ENCODE results near the gene ZFP30. TPM values are rescaled to one million over a fixed set of nuclear protein-coding genes. Genes with fewer than 3 reads are reported as not detected.
A peak's percentile ranks its signal among the peaks of the same experiment; 100 is the strongest.

The ZFP30 gene
- total and polyA plus RNA-seq, 2 of the 13 experiments (the other 11 are each of a cell fraction or from before 2014, with no cell fraction given), result 3.4 to 19.2 TPM

GRCh38 chr19:37691881-37692504 lies 36.7 kb upstream of the ZFP30 start (continued):
- TF ChIP-seq ZNF318 (CRISPR knock-in tag; IDR thresholded peaks at IDR 0.05), result no peak
- TF ChIP-seq DNMT1 (CRISPR knock-in tag; IDR thresholded peaks at IDR 0.05), result no peak
- TF ChIP-seq KDM3A (CRISPR knock-in tag; IDR thresholded peaks at IDR 0.05; ENCODE audit: low read depth), result peak; percentile 87; the same call in 1 of the 2 replicates
- TF ChIP-seq GABPB1 (CRISPR knock-in tag; IDR thresholded peaks at IDR 0.05), result peak; percentile 90
- TF ChIP-seq EZH2 (conservative IDR thresholded peaks at IDR 0.05; ENCODE audit: low read depth, low read length), result no peak
- no peak; the same call in 1 of the 2 replicates for TF ChIP-seq CBFB (CRISPR knock-in tag; IDR thresholded peaks at IDR 0.05)
- TF ChIP-seq PBX3 (CRISPR knock-in tag; IDR thresholded peaks at IDR 0.05; ENCODE audit: borderline replicate concordance), result no peak
- TF ChIP-seq MAX (IDR thresholded peaks at IDR 0.05), result peak; percentile 59
- TF ChIP-seq ZNF292 (CRISPR knock-in tag; IDR thresholded peaks at IDR 0.05; ENCODE audit: borderline replicate concordance, low read depth), result peak; percentile 97; the same call in 1 of the 2 replicates
- TF ChIP-seq ZNF225 (CRISPR knock-in tag; IDR thresholded peaks at IDR 0.05), result peak; percentile 82
- no peak for TF ChIP-seq HMGA1 (CRISPR knock-in tag; conservative IDR thresholded peaks at IDR 0.05)
- no peak; the same call in 1 of the 2 replicates for TF ChIP-seq ZNF749 (CRISPR knock-in tag; IDR thresholded peaks at IDR 0.05; ENCODE audit: borderline replicate concordance)
- no peak for TF ChIP-seq ARID2 (CRISPR knock-in tag; IDR thresholded peaks at IDR 0.05; ENCODE audit: borderline replicate concordance)
- TF ChIP-seq BRCA1 (CRISPR knock-in tag; IDR thresholded peaks at IDR 0.05), result no peak
- TF ChIP-seq U2AF1 (optimal IDR thresholded peaks at IDR 0.05; ENCODE audit: low read depth, low read length), result no peak
- TF ChIP-seq NFIB (CRISPR knock-in tag; IDR thresholded peaks at IDR 0.05; ENCODE audit: borderline replicate concordance), result no peak
- no peak for TF ChIP-seq GTF2F1 (IDR thresholded peaks at IDR 0.05; ENCODE audit: low read length)
- TF ChIP-seq POLR2G (IDR thresholded peaks at IDR 0.05; ENCODE audit: low read depth, low read length), result peak; percentile 95
- TF ChIP-seq ZFP1 (CRISPR knock-in tag; IDR thresholded peaks at IDR 0.05), result peak; percentile 71; the same call in 1 of the 2 replicates
